ENCODE results near the gene REM1.
"Not testable (repeated sequence)": the region's sequence is repeated elsewhere in the genome, so short reads cannot be mapped to it uniquely, and the experiment has no call there.

REM1 gene

DNA sequence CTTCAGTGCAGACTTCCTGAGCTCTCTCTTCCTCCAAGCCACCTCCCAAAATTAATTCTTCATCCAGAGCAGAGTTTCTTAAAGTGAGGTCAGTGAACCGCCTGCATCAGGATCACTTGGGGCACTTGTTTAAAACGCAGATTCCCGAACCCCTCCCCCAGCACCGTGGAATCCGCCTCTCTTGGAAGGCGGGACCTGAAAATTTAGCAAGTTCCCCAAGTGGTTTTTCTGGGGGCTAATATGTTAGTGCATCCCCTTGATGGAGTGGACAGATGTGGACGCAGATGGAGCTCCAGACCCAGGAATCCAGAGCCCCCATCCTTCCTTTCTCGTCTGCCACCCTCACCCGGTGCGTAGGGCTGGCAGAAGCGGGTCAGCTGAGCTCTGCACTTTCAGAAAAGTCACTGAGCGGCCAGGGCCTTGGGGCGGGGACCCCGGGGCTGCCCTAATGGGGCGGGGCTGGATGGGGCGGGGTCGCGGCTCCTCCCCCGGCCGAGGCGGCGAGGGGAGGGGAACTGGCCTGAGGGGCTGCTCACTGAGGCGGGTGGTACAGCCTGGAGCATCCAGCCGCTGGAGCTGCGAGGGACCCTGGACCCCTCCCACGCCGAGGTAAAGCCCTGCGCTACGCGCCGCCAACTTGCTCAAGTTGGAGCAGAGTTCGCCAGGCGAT is at the start of gene REM1, which contains the start of gene DEFB124:
Gene REM1, plus strand, starts transcription at position 531 of the 670 bp plus-strand sequence. CDS start 1,158 bp downstream, outside the sequence.
Gene DEFB124, minus strand, starts transcription at position 370 of the 670 bp plus-strand sequence. CDS start 2,114 bp downstream, outside the sequence.
- Histone ChIP-seq H3K9ac (ENCODE audit: low read depth, low read length) (peak within 1 kb of the TSS; percentile 82), H3K36me3 (ENCODE audit: insufficient read depth, low read length) (no peaks in the 10 kb centered on the region), H3K9me3 (ENCODE audit: control insufficient read depth, insufficient read depth, low read length) (no peaks in the 10 kb centered on the region)

DNA sequence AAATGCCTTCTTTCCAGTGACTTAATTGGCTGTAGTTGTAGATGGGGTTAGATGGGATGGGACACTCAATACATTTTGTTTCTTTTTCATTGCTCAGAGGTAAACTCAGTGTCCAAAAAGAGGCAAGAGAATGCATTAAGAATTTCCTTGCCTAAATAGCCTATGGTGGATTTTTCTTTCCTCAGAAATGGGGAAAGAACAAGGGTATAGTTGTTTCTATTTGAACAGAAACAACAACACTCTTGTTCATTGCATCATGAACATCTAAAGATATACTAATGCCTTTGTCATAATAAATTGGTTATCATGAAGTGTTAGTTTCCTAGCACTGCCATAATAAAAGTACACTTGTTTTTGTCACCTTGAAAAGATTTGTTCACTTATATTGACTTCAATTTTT is 49.3 kb upstream of the REM1 start:
- H3K36me3 ChIP-seq (ENCODE audit: insufficient read depth, low read length) = no peaks in the 10 kb centered on the region
- H3K9me3 ChIP-seq (ENCODE audit: control insufficient read depth, insufficient read depth, low read length) = no peaks in the 10 kb centered on the region
- no peaks in the 10 kb centered on the region for H3K4me1 ChIP-seq (ENCODE audit: insufficient read depth, low read length)
- no peak overlapping the region for H3K9ac ChIP-seq (ENCODE audit: low read depth, low read length)

More for the DNA sequence above, at the start of gene REM1, which contains the start of gene DEFB124:
- no peaks in the 10 kb centered on the region; the same call in 1 of the 2 replicates for H3K4me1 ChIP-seq (ENCODE audit: insufficient read depth, low read length)

DNA sequence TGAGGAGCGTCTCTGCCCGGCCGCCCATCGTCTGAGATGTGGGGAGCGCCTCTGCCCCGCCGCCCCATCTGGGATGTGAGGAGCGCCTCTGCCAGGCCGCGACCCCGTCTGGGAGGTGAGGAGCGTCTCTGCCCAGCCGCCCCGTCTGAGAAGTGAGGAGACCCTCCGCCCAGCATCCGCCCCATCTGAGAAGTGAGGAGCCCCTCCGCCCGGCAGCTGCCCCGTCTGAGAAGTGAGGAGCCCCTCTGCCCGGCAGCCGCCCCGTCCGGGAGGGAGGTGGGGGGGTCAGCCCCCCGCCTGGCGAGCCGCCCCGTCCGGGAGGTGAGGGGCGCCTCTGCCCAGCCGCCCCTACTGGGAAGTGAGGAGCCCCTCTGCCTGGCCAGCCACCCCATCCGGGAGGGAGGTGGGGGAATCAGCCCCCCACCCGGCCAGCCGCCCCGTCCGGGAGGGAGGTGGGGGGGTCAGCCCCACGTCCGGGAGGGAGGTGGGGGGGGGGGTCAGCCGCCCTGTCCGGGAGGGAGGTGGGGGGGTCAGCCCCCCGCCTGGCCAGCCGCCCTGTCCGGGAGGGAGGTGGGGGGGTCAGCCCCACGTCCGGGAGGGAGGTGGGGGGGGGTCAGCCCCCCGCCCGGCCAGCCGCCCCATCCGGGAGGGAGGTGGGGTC is 48.1 kb upstream of the REM1 start:
- not testable (repeated sequence) for H3K9me3 ChIP-seq (ENCODE audit: control insufficient read depth, insufficient read depth, low read length); H3K36me3 ChIP-seq (ENCODE audit: insufficient read depth, low read length); H3K4me1 ChIP-seq (ENCODE audit: insufficient read depth, low read length); H3K9ac ChIP-seq (ENCODE audit: low read depth, low read length)

- not testable (repeated sequence) for H3K9ac ChIP-seq (ENCODE audit: low read depth, low read length); H3K4me1 ChIP-seq (ENCODE audit: insufficient read depth, low read length); H3K36me3 ChIP-seq (ENCODE audit: insufficient read depth, low read length); H3K9me3 ChIP-seq (ENCODE audit: control insufficient read depth, insufficient read depth, low read length)
These were observed 47.5 kb upstream of the REM1 start for GRCh38 chr20:31427576-31427975.

GRCh38 chr20:31430568-31431115 is 44.4 kb upstream of the REM1 start:
- Histone ChIP-seq H3K4me1 (ENCODE audit: insufficient read depth, low read length) (no peaks in the 10 kb centered on the region; the same call in 1 of the 2 replicates), H3K9me3 (ENCODE audit: control insufficient read depth, insufficient read depth, low read length) (no peaks in the 10 kb centered on the region), H3K9ac (ENCODE audit: low read depth, low read length) (no peak overlapping the region), H3K36me3 (ENCODE audit: insufficient read depth, low read length) (no peaks in the 10 kb centered on the region)

DNA sequence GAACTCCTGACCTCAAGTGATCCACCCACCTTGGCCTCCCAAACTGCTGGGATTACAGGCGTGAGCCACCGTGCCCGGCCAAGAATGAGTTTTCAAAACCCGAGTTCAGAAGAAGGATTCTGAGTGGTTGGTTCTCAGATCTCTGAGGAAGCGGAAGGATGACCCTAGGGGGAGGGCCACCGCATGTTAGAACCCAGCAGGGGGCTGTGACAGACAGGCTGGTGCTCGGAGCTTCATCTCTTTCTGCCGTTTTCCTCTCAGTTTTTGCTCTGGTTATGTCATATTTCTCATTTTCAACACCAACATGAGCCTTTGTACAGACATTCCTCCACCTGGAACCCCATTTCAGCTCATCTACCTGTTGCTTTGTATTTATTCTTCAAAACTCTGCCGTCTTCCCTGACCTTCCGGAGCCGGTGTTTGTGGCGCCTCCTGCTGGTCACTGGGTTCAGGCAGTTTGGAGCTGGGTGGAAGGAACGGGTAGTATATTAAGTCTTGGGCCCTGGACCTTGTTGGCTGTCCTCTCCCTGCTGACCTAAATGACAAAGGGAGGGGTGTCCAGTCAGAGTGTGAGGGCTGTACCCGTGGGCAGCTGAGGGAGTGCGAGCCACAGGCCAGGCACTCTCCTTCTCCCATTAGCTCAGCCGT is 35.0 kb upstream of the REM1 start, which contains the start of gene DEFB123:
Gene DEFB123, plus strand, starts transcription at position 621 of the 648 bp plus-strand sequence. CDS start 67 bp downstream, outside the sequence.
- Histone ChIP-seq H3K9ac (ENCODE audit: low read depth, low read length) (peak within 1 kb of the TSS; percentile 26; the same call in 1 of the 2 replicates), H3K4me1 (ENCODE audit: insufficient read depth, low read length) (peaks cover 4% of the 10 kb centered on the region), H3K36me3 (ENCODE audit: insufficient read depth, low read length) (no peaks in the 10 kb centered on the region), H3K9me3 (ENCODE audit: control insufficient read depth, insufficient read depth, low read length) (no peaks in the 10 kb centered on the region)

DNA sequence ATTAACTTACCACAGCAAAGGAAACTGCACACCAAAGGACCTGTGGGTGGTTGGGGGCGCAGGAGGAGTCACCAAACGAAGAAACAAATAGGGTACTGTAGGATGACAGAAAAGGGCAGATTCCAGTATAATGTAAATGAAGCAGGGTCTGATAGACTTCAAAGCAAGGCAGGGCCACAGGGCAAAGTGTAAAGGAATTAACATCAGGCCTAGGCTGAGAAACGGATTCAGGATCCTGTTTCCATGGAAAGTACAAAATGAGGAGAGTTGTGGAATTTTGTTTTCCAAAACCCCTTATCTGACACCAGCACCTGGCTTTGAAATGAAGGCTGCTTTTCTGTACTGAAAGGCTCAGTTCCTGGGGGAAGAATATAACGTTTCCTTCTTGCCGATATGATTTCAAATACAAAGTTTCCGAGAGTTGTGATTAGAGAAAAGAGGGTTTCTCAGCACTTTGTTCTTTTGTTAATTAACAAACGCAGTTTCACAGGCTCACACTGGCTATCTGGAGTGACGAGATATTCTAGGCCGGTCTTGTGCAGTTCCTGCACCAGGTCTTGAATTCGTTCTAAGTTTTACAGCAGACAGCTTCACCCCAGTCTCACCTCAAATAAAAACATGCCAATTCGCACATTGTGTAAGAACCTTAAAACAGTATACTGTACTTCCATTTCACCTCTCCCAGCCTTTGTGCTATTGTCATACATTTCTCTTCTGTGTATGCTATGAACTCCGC is 28.8 kb upstream of the REM1 start:
- peaks cover 5% of the 10 kb centered on the region for H3K4me1 ChIP-seq (ENCODE audit: insufficient read depth, low read length)
- H3K9ac ChIP-seq (ENCODE audit: low read depth, low read length) = no peak overlapping the region
- H3K36me3 ChIP-seq (ENCODE audit: insufficient read depth, low read length) = no peaks in the 10 kb centered on the region
- H3K9me3 ChIP-seq (ENCODE audit: control insufficient read depth, insufficient read depth, low read length) = no peaks in the 10 kb centered on the region

DNA sequence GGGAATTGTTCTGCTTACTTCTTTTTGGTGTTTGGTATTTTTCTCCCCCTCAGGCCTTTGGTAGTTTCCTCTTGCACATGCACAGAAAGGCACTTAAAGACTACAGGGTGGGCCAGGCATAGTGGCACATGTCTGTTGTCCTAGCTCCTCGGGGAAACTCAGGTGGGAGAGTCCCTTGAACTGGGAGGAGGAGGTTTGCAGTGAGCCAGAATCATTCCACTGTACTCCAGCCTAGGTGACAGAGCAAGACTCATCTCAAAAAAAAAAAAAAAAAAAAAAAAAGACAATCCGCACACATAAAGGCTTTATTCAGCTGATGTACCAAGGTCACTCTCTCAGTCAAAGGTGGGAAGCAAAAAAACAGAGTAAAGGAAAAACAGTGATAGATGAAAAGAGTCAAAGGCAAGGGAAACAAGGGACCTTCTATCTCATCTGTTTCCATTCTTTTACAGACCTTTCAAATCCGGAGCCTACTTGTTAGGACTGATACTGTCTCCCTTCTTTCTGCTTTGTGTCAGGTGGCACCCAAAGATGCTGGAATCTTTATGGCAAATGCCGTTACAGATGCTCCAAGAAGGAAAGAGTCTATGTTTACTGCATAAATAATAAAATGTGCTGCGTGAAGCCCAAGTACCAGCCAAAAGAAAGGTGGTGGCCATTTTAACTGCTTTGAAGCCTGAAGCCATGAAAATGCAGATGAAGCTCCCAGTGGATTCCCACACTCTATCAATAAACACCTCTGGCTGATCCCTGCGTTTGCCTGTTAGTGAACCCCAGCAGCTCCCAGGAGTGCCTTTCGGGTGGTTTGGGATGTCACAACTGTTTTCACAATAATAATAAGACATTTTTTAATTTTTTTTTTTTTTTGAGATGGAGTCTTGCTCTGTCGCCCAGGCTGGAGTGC is 25.3 kb upstream of the REM1 start:
- Histone ChIP-seq H3K9ac (ENCODE audit: low read depth, low read length) (no peak overlapping the region), H3K4me1 (ENCODE audit: insufficient read depth, low read length) (peaks cover 5% of the 10 kb centered on the region; the same call in 1 of the 2 replicates), H3K36me3 (ENCODE audit: insufficient read depth, low read length) (no peaks in the 10 kb centered on the region), H3K9me3 (ENCODE audit: control insufficient read depth, insufficient read depth, low read length) (no peaks in the 10 kb centered on the region)

GRCh38 chr20:31452575-31452974 is 22.5 kb upstream of the REM1 start:
- no peaks in the 10 kb centered on the region for H3K36me3 ChIP-seq (ENCODE audit: insufficient read depth, low read length)
- H3K4me1 ChIP-seq (ENCODE audit: insufficient read depth, low read length) = peaks cover 5% of the 10 kb centered on the region; the same call in 1 of the 2 replicates
- no peaks in the 10 kb centered on the region for H3K9me3 ChIP-seq (ENCODE audit: control insufficient read depth, insufficient read depth, low read length)
- H3K9ac ChIP-seq (ENCODE audit: low read depth, low read length) = no peak overlapping the region

DNA sequence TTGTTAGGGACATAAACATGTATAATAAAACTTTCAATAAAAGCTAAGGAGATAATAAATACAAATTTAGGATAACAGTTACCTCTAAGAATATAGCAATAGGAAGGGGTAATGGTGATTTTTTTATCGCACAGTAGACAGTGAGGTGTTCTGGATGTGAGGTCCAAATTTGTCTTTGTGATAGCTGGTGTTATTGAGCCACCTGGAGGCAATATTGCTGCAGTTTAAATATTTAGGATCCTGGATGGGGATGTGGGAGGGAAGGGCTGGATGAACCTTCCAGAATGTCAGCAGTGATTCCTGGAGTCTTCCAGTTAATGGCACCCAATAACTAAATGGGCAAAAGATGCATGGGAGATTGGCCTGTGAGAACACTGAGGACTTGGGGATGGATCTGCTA is 20.7 kb upstream of the REM1 start:
- H3K9ac ChIP-seq (ENCODE audit: low read depth, low read length) = no peak overlapping the region
- H3K36me3 ChIP-seq (ENCODE audit: insufficient read depth, low read length) = no peaks in the 10 kb centered on the region
- peaks cover 2% of the 10 kb centered on the region; the same call in 1 of the 2 replicates for H3K4me1 ChIP-seq (ENCODE audit: insufficient read depth, low read length)
- H3K9me3 ChIP-seq (ENCODE audit: control insufficient read depth, insufficient read depth, low read length) = no peaks in the 10 kb centered on the region

- H3K9me3 ChIP-seq (ENCODE audit: control insufficient read depth, insufficient read depth, low read length); H3K4me1 ChIP-seq (ENCODE audit: insufficient read depth, low read length); H3K9ac ChIP-seq (ENCODE audit: low read depth, low read length): not testable (repeated sequence)
These were observed 4.1 kb upstream of the REM1 start for GRCh38 chr20:31470946-31471345.

GRCh38 chr20:31472395-31473330 is 2.4 kb upstream of the REM1 start:
- Histone ChIP-seq H3K36me3 (ENCODE audit: insufficient read depth, low read length) (no peaks in the 10 kb centered on the region), H3K9ac (ENCODE audit: low read depth, low read length) (no peak overlapping the region), H3K4me1 (ENCODE audit: insufficient read depth, low read length) (no peaks in the 10 kb centered on the region; the same call in 1 of the 2 replicates), H3K9me3 (ENCODE audit: control insufficient read depth, insufficient read depth, low read length) (no peaks in the 10 kb centered on the region)

More at GRCh38 chr20:31470946-31471345, 4.1 kb upstream of the REM1 start:
- H3K36me3 ChIP-seq (ENCODE audit: insufficient read depth, low read length) = not testable (repeated sequence)
